Tibial artery (tissue), 4 donors: ENCODE results near the gene LIMK2.

Experiments
- DNase-seq, 2 donors: peaks; one replicate each; pipeline ENCODE4 v3.0.0-alpha.2; 2019
- H3K27ac ChIP-seq, 2 donors: fragments of 200-600 bp; sonication (generic) in 1 of 2; 1 replicate in 1 of 2; 2 replicates in 1 of 2; pipeline ENCODE4 v1.5.1; 2018 to 2019; ENCODE audit warnings: mild to moderate bottlenecking in 1 of 2
- H3K27me3 ChIP-seq, 2 donors: fragments of 200-600 bp; sonication (generic) in 1 of 2; one replicate each; pipeline versions ENCODE4 v1.5.1 to v1.6.0; 2016 to 2019
- H3K36me3 ChIP-seq, 3 donors: fragments of 200-600 bp; sonication (generic) in 2 of 3; one replicate each; pipeline ENCODE4 v1.5.1; 2016 to 2019; ENCODE audit warnings: mild to moderate bottlenecking in 2 of 3
- H3K4me1 ChIP-seq, 4 donors: fragments of 200-600 bp; sonication (generic) in 2 of 4; 1 replicate in 3 of 4; 2 replicates in 1 of 4; pipeline ENCODE4 v1.5.1; 2016 to 2019
- H3K4me3 ChIP-seq, 2 donors: fragments of 200-600 bp; sonication (generic) in 1 of 2; 1 replicate in 1 of 2; 2 replicates in 1 of 2; pipeline ENCODE4 v1.5.1; 2018 to 2019; ENCODE audit warnings: mild to moderate bottlenecking in 2 of 2
- H3K9me3 ChIP-seq, 3 donors: fragments of 200-600 bp; sonication (generic) in 1 of 3; one replicate each; pipeline ENCODE4 v1.5.1; 2016 to 2019
- CTCF ChIP-seq, 2 experiments: fragments of 200-600 bp in 1 of 2; fragments of 450-650 bp in 1 of 2; IDR thresholded peaks; one replicate each; pipeline ENCODE4 v1.5.1; 2017 to 2019; ENCODE audit warnings: antibody characterized with exemption in 2 of 2, mild to moderate bottlenecking in 1 of 2, moderate library complexity in 1 of 2
- intact Hi-C: fragments of 100-400 bp; cut with DNase I; formaldehyde crosslinking; loops from one replicate; pipeline ENCODE4 v1.15.0; 2023; ENCODE audit warnings: low total_unique reads

The LIMK2 gene

DNA sequence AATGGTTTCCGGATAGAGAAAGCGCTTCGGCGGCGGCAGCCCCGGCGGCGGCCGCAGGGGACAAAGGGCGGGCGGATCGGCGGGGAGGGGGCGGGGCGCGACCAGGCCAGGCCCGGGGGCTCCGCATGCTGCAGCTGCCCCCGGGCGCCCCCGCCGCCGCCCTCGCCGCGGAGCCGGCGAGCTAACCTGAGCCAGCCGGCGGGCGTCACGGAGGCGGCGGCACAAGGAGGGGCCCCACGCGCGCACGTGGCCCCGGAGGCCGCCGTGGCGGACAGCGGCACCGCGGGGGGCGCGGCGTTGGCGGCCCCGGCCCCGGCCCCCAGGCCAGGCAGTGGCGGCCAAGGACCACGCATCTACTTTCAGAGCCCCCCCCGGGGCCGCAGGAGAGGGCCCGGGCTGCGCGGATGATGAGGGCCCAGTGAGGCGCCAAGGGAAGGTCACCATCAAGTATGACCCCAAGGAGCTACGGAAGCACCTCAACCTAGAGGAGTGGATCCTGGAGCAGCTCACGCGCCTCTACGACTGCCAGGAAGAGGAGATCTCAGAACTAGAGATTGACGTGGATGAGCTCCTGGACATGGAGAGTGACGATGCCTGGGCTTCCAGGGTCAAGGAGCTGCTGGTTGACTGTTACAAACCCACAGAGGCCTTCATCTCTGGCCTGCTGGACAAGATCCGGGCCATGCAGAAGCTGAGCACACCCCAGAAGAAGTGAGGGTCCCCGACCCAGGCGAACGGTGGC, 64.5 kb downstream of the LIMK2 start:
- Histone ChIP-seq H3K36me3 (peaks cover 30 to 96% (median 65%) of the 10 kb centered on the region in 3 donors), H3K4me3 (no peak overlapping the region), H3K27ac (no peak overlapping the region), H3K9me3 (no peaks in the 10 kb centered on the region), H3K27me3 (no peaks in the 10 kb centered on the region), H3K4me1 (peaks cover 0 to 5% (median 0%) of the 10 kb centered on the region in 4 donors)
- intact Hi-C loops: no loop called here
- TF ChIP-seq CTCF (IDR thresholded peaks at IDR 0.05): no peak
- no peak for DNase-seq

- Histone ChIP-seq H3K27ac (no peak overlapping the region), H3K4me1 (peaks cover 0 to under 1% (median 0%) of the 10 kb centered on the region in 4 donors), H3K36me3 (peaks cover 35 to 97% (median 73%) of the 10 kb centered on the region in 3 donors), H3K9me3 (no peaks in the 10 kb centered on the region), H3K27me3 (no peaks in the 10 kb centered on the region), H3K4me3 (no peak overlapping the region)
- TF ChIP-seq CTCF (IDR thresholded peaks at IDR 0.05): no peak
- intact Hi-C loops: no loop called here
- DNase-seq: no peak
Measured at GRCh38 chr22:31277741-31278140, 65.6 kb downstream of the LIMK2 start.

DNA sequence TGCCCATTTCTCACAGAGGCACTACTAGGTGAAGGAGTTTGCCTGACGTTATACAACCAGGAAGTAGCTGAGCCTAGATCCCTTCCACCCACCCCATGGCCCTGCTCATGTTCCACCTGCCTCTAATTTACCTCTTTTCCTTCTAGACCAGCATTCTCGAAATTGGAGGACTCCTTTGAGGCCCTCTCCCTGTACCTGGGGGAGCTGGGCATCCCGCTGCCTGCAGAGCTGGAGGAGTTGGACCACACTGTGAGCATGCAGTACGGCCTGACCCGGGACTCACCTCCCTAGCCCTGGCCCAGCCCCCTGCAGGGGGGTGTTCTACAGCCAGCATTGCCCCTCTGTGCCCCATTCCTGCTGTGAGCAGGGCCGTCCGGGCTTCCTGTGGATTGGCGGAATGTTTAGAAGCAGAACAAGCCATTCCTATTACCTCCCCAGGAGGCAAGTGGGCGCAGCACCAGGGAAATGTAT, 66.1 kb downstream of the LIMK2 start:
- Histone ChIP-seq H3K27me3 (no peaks in the 10 kb centered on the region), H3K27ac (no peak overlapping the region), H3K9me3 (no peaks in the 10 kb centered on the region), H3K4me1 (no peaks in the 10 kb centered on the region), H3K36me3 (peaks cover 40 to 97% (median 75%) of the 10 kb centered on the region in 3 donors), H3K4me3 (no peak overlapping the region)
- TF ChIP-seq CTCF (IDR thresholded peaks at IDR 0.05): no peak
- no peak for DNase-seq
- intact Hi-C loops: no loop called here

GRCh38 chr22:31278626-31279326, 66.7 kb downstream of the LIMK2 start:
- no peaks in the 10 kb centered on the region for H3K4me1 ChIP-seq
- no peak overlapping the region for H3K4me3 ChIP-seq
- H3K9me3 ChIP-seq: no peaks in the 10 kb centered on the region
- intact Hi-C loops: no loop called here
- no peak overlapping the region for H3K27ac ChIP-seq
- H3K36me3 ChIP-seq: peaks cover 45 to 97% (median 77%) of the 10 kb centered on the region in 3 donors
- H3K27me3 ChIP-seq: no peaks in the 10 kb centered on the region
- no peak for DNase-seq
- TF ChIP-seq CTCF (IDR thresholded peaks at IDR 0.05): no peak

GRCh38 chr22:31279327-31279669, 67.2 kb downstream of the LIMK2 start:
- peaks cover 46 to 97% (median 79%) of the 10 kb centered on the region in 3 donors for H3K36me3 ChIP-seq

More at GRCh38 chr22:31279327-31279669, 67.2 kb downstream of the LIMK2 start:
- TF ChIP-seq CTCF (IDR thresholded peaks at IDR 0.05): no peak
- no peaks in the 10 kb centered on the region for H3K4me1 ChIP-seq
- no peaks in the 10 kb centered on the region for H3K27me3 ChIP-seq
- H3K4me3 ChIP-seq: no peak overlapping the region
- intact Hi-C loops: no loop called here
- H3K27ac ChIP-seq: no peak overlapping the region
- DNase-seq: no peak
- H3K9me3 ChIP-seq: no peaks in the 10 kb centered on the region
